Naive thymus-derived CD4-positive, alpha-beta T cell (primary cell): ENCODE results near the gene ANKHD1. TPM values are rescaled to one million over a fixed set of nuclear protein-coding genes. Genes with fewer than 3 reads are reported as not detected.

ENCODE experiments used
- ATAC-seq: fragments of 150-1000 bp; cut with Tn5 transposase; 2 replicates; pipeline ENCODE4 v1.10.0; 2021; ENCODE audit warnings: mild to moderate bottlenecking, moderate library complexity
- CTCF ChIA-PET: fragments of 350-600 bp; sonication (Branson Sonifier 250); formaldehyde crosslinking; loops from one replicate; lab custom pipeline; 2021; ENCODE audit warnings: antibody characterized with exemption; lab: Charles Lee
- POLR2A ChIA-PET: fragments of 350-600 bp; sonication (Branson Sonifier 250); formaldehyde crosslinking; loops from one replicate; lab custom pipeline; 2021; ENCODE audit warnings: antibody characterized with exemption, inconsistent platforms; lab: Charles Lee
- DNase-seq, 9 donors: peaks; one replicate each; pipeline versions ENCODE4 v3.0.0 to v3.0.0-alpha.2; 2020 to 2022; ENCODE audit warnings: mixed read lengths in 1 of 9
- H3K27ac ChIP-seq: one replicate; pipeline ENCODE4 v1.7.0; 2013; ENCODE audit warnings: mild to moderate bottlenecking, low read depth, low read length, moderate library complexity
- H3K27me3 ChIP-seq, 2 donors: one replicate each; pipeline ENCODE4 v1.7.0; 2013; ENCODE audit warnings: low read length in 2 of 2, mild to moderate bottlenecking in 2 of 2, moderate library complexity in 2 of 2; ENCODE audit not compliant: control insufficient read depth in 2 of 2, insufficient read depth in 2 of 2
- H3K36me3 ChIP-seq, 3 experiments: 1 replicate in 2 of 3; 2 replicates in 1 of 3; pipeline ENCODE4 v1.7.0; 2013; ENCODE audit warnings: low read length in 3 of 3, mild to moderate bottlenecking in 3 of 3, moderate library complexity in 1 of 3; ENCODE audit not compliant: insufficient read depth in 3 of 3, control insufficient read depth in 2 of 3
- H3K4me1 ChIP-seq, 2 donors: one replicate each; pipeline ENCODE4 v1.7.0; 2013; ENCODE audit warnings: low read length in 2 of 2, mild to moderate bottlenecking in 2 of 2, moderate library complexity in 1 of 2; ENCODE audit not compliant: control insufficient read depth in 2 of 2, insufficient read depth in 2 of 2
- H3K4me3 ChIP-seq: 2 replicates; pipeline ENCODE4 v1.7.0; 2013; ENCODE audit warnings: mild to moderate bottlenecking, low read length
- H3K9me3 ChIP-seq, 3 experiments: 1 replicate in 2 of 3; 2 replicates in 1 of 3; pipeline ENCODE4 v1.7.0; 2013; ENCODE audit warnings: low read length in 3 of 3; ENCODE audit not compliant: control insufficient read depth in 2 of 3
- H3K27ac Mint-ChIP-seq, 9 donors: one replicate each; pipeline ENCODE4 v1.8.0; 2020 to 2022; ENCODE audit warnings: mixed read lengths in 9 of 9, mild to moderate bottlenecking in 8 of 9, moderate library complexity in 5 of 9, inconsistent platforms in 2 of 9
- H3K27me3 Mint-ChIP-seq, 5 donors: one replicate each; pipeline ENCODE4 v1.8.0; 2021 to 2022; ENCODE audit warnings: mixed read lengths in 5 of 5, mild to moderate bottlenecking in 1 of 5
- H3K36me3 Mint-ChIP-seq, 5 donors: one replicate each; pipeline ENCODE4 v1.8.0; 2020 to 2022; ENCODE audit warnings: mixed read lengths in 5 of 5, mild to moderate bottlenecking in 3 of 5, inconsistent platforms in 1 of 5
- H3K4me1 Mint-ChIP-seq, 7 donors: one replicate each; pipeline ENCODE4 v1.8.0; 2020 to 2022; ENCODE audit warnings: mixed read lengths in 7 of 7, mild to moderate bottlenecking in 3 of 7, inconsistent platforms in 1 of 7
- H3K4me3 Mint-ChIP-seq, 10 donors: one replicate each; pipeline ENCODE4 v1.8.0; 2020 to 2022; ENCODE audit warnings: mild to moderate bottlenecking in 10 of 10, mixed read lengths in 10 of 10, moderate library complexity in 6 of 10, inconsistent platforms in 2 of 10
- H3K9me3 Mint-ChIP-seq, 11 donors: one replicate each; pipeline ENCODE4 v1.8.0; 2020 to 2022; ENCODE audit warnings: mixed read lengths in 11 of 11, mild to moderate bottlenecking in 4 of 11, inconsistent platforms in 1 of 11, moderate library complexity in 1 of 11
- intact Hi-C, 2 donors: fragments of 100-400 bp; cut with micrococcal nuclease; formaldehyde crosslinking; loops; one replicate each; pipeline ENCODE4 v1.15.1; 2023
- polyA plus RNA-seq, 2 donors: library from polyadenylated mRNA; unstranded; fragments of 300-500 nt; fragmentation: Illumina TruSeq; gene quantifications; one replicate each; pipeline ENCODE4 v1.2.3, GENCODE V29; 2021
- total RNA-seq, 6 experiments: library from RNA in 5 of 6; stranded (reverse) in 5 of 6; gene quantifications; 1 replicate in 5 of 6; 2 replicates in 1 of 6; pipeline ENCODE4 v1.2.3 and lab custom pipeline; 2021 to 2026

Gene ANKHD1
- total and polyA plus RNA-seq, 7 experiments from 2014 or later = 63.1 to 240 (median 203) TPM

DNA sequence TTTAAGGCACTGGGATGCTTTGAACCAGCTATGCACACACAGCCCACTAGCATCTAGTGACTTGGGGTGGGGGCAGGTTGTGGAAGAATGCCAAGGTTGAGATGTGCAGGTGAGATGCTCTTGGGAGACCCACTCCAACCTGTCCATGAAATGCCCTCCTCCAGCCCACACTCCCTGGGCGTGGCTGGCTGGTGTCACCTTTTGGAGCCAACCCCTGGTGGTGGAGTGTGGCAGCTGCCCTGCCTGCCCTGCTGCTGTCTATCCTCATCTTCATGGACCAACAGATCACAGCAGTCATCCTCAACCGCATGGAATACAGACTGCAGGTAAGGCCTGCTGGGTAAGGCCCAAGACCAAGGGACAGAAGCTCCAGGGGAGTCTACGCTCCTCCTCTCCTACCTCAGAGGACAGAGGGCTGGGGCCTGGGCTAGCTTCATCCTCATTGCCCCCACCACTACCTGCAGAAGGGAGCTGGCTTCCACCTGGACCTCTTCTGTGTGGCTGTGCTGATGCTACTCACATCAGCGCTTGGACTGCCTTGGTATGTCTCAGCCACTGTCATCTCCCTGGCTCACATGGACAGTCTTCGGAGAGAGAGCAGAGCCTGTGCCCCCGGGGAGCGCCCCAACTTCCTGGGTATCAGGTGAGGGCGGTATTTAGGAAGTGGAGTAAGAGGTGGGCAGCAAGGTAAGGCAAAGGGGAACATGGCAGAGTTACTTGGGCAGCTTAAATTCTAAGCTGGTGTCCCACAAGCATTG lies 34.2 kb upstream of the ANKHD1 start:
- no peak for DNase-seq
- Histone ChIP-seq H3K36me3 (no peaks in the 10 kb centered on the region), H3K27me3 (no peaks in the 10 kb centered on the region), H3K9me3 (no peaks in the 10 kb centered on the region), H3K4me1 (peaks cover 0 to 4% of the 10 kb centered on the region in 2 donors), H3K27ac (no peak overlapping the region), H3K4me3 (no peak overlapping the region)
- ChIA-PET CTCF (interaction anchor here (1.1 kb wide), 1 partner anchor 366 kb away, joined by 3 read pairs; no protein-coding TSS in a partner anchor), POLR2A (no interaction called here)
- peaks cover 0 to 5% (median 4%) of the 10 kb centered on the region in 7 donors for H3K4me1 Mint-ChIP-seq
- peaks cover 0 to 4% (median 0%) of the 10 kb centered on the region in 11 donors for H3K9me3 Mint-ChIP-seq
- no peaks in the 10 kb centered on the region for H3K36me3 Mint-ChIP-seq
- intact Hi-C loops = loop anchor here in 1 of 2 donors (10.0 kb wide), 1 partner anchor 677 kb away; no protein-coding TSS in a partner anchor
- ATAC-seq = no peak
- no peak overlapping the region for H3K27ac Mint-ChIP-seq
- H3K4me3 Mint-ChIP-seq = no peak overlapping the region
- H3K27me3 Mint-ChIP-seq = no peaks in the 10 kb centered on the region

DNA sequence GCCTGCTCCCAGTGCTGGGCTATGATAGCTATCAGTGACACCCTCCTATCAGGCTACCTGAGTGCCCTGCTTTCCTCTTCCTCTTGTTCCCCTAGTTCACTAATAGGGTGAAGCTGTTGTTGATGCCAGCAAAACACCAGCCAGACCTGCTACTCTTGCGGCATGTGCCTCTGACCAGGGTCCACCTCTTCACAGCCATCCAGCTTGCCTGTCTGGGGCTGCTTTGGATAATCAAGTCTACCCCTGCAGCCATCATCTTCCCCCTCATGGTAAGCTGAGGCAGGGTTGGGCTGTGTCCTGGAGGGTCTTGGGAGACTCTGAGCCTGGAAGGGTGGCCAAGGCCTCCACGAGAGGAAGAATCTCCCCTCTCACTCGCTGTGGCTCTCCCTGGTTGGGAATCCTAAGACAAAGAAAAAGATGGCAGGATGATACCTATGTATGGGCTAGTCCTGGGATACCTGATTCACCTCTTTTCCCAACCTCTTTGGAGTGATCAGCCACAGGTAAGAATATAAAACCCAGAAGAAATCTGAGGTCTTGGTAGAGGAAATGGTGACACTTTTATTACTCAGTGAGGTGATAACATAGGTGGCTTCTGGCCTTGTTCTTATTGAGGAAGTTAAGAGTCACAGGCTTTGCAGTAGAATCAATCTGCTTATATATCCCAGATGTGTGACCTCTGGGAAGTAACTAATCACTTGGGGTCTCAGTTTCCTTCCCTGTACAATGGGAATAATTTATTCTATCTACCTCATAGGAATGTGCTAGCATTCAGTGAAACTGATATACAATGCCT lies 30.1 kb upstream of the ANKHD1 start:
- POLR2A ChIA-PET = no interaction called here

DNA sequence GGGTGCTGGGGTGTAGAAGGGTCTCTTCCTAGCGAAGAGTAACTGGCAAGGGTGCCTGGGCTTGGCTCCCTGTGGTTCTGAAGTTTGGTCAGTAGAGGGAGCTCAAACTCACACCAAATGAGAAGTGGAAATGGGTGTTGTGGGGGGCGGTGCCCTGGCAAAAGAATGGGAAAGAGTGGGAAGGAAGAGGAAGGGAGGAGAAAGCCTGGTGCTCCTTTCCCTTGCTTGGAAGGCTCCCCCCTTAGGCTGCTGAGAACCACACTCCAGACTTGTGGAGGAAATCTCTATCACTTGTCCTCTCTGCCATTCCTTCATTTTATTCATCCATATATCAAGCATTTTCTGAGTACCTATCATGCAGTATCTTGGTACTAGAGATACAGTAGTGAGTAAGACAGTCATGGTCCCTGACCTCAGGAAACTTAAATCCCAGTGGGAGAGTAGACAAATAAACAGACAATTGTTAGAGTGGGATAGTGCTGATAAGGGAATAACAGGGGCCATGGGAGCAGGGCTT lies 28.6 kb upstream of the ANKHD1 start:
- Mint-ChIP-seq H3K9me3 (peaks cover 0 to 3% (median 0%) of the 10 kb centered on the region in 11 donors), H3K27ac (peak overlapping the region in 1 of 9 donors; percentile 4), H3K4me3 (no peak overlapping the region), H3K27me3 (no peaks in the 10 kb centered on the region), H3K36me3 (no peaks in the 10 kb centered on the region), H3K4me1 (peaks cover 0 to 8% (median 4%) of the 10 kb centered on the region in 7 donors)
- no peaks in the 10 kb centered on the region for H3K27me3 ChIP-seq
- H3K4me3 ChIP-seq = no peak overlapping the region
- ATAC-seq = peak; percentile 76
- H3K4me1 ChIP-seq = no peaks in the 10 kb centered on the region
- CTCF ChIA-PET = interaction anchor here (0.9 to 3.8 kb wide), 10 partner anchors 8 to 348 kb away, joined by 3 to 37 read pairs (median 4); no protein-coding TSS in a partner anchor
- DNase-seq = peak in 6 of 9 donors; percentile 22 to 47 (median 36)
- intact Hi-C loops = loop anchor here (1.0 to 2.0 kb wide), 3 partner anchors 28 to 347 kb away; partner anchors contain the start of gene ANKHD1 (in 1 of the 2)
- no peaks in the 10 kb centered on the region for H3K36me3 ChIP-seq
- no peaks in the 10 kb centered on the region for H3K9me3 ChIP-seq
- no peak overlapping the region for H3K27ac ChIP-seq
- POLR2A ChIA-PET = interaction anchor here (0.8 to 1.6 kb wide), 3 partner anchors 28 to 337 kb away, joined by 3 to 4 read pairs (median 3); partner anchors contain the start of gene ANKHD1

More for the DNA sequence above, 30.1 kb upstream of the ANKHD1 start:
- no peaks in the 10 kb centered on the region for H3K27me3 Mint-ChIP-seq
- no peak overlapping the region for H3K27ac ChIP-seq
- ATAC-seq (no peak), DNase-seq (no peak)
- intact Hi-C loops = loop anchor here in 1 of 2 donors (2.0 kb wide), 1 partner anchor 29 kb away; the partner anchor contains the start of gene ANKHD1
- H3K4me3 Mint-ChIP-seq = no peak overlapping the region
- H3K4me1 ChIP-seq = no peaks in the 10 kb centered on the region
- no peak overlapping the region for H3K27ac Mint-ChIP-seq
- peaks cover 0 to 8% (median 4%) of the 10 kb centered on the region in 7 donors for H3K4me1 Mint-ChIP-seq
- H3K36me3 Mint-ChIP-seq = no peaks in the 10 kb centered on the region
- no peak overlapping the region for H3K4me3 ChIP-seq
- no peaks in the 10 kb centered on the region for H3K27me3 ChIP-seq
- H3K9me3 ChIP-seq = no peaks in the 10 kb centered on the region
- no peaks in the 10 kb centered on the region for H3K36me3 ChIP-seq
- CTCF ChIA-PET = interaction anchor here (0.6 to 3.8 kb wide), 6 partner anchors 10 to 349 kb away, joined by 3 to 37 read pairs (median 4); partner anchors contain the start of gene PFDN1
- H3K9me3 Mint-ChIP-seq = peaks cover 0 to 3% (median 0%) of the 10 kb centered on the region in 11 donors

DNA sequence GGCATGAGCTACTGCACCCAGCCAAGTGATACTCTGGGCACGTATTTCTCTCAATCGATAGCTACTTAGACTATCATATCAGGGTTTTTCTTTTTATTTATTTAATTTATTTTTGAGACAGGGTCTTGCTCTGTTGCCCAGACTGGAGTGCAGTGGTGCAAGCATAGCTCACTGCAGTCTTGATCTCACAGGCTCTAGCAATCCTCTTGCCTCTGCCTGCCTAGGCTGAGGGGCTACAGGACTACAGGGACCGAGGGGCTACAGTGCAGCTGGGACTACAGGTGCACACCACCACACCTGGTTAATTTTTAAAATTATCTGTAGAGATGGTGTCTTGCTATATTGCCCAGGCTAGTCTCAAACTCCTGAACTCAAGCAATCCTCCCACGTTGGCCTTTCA lies 20.3 kb upstream of the ANKHD1 start:
- CTCF ChIA-PET = interaction anchor here (0.5 to 0.9 kb wide), 2 partner anchors 9 to 15 kb away, joined by 3 to 4 read pairs; no protein-coding TSS in a partner anchor
- H3K9me3 ChIP-seq = no peaks in the 10 kb centered on the region
- no peaks in the 10 kb centered on the region for H3K27me3 Mint-ChIP-seq
- ATAC-seq (no peak), DNase-seq (no peak)
- H3K36me3 ChIP-seq = no peaks in the 10 kb centered on the region
- intact Hi-C loops = no loop called here
- no peak overlapping the region for H3K4me3 Mint-ChIP-seq
- no peaks in the 10 kb centered on the region for H3K4me1 ChIP-seq
- no peak overlapping the region for H3K27ac ChIP-seq
- H3K4me3 ChIP-seq = no peak overlapping the region
- H3K4me1 Mint-ChIP-seq = peaks cover 3 to 11% (median 9%) of the 10 kb centered on the region in 7 donors
- POLR2A ChIA-PET = no interaction called here
- peaks cover 0 to 1% (median 0%) of the 10 kb centered on the region in 11 donors for H3K9me3 Mint-ChIP-seq
- no peaks in the 10 kb centered on the region for H3K36me3 Mint-ChIP-seq
- H3K27me3 ChIP-seq = no peaks in the 10 kb centered on the region
- H3K27ac Mint-ChIP-seq = no peak overlapping the region

DNA sequence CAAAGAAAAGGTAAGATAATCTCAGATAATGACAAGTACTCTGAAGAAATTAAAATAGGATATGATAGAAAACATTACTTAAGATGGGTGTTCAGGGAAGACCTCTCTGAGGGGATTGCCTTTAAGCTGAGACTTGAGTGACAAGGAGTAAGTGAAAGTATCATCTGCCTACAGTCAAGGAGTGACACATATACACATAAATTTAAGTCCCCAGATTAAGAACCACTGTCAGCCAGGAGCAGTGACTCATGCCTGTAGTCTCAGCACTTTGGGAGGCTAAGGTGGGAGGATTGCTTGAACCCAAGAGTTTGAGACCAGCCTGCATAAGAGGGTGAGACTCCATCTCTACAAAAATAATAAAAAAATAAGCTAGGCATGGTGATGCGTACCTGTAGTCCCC lies 19.7 kb upstream of the ANKHD1 start:
- Mint-ChIP-seq H3K4me1 (peaks cover 3 to 11% (median 9%) of the 10 kb centered on the region in 7 donors), H3K27ac (no peak overlapping the region), H3K27me3 (no peaks in the 10 kb centered on the region), H3K4me3 (no peak overlapping the region), H3K36me3 (no peaks in the 10 kb centered on the region), H3K9me3 (peaks cover 0 to 1% (median 0%) of the 10 kb centered on the region in 11 donors)
- ChIA-PET POLR2A (no interaction called here), CTCF (no interaction called here)
- no peak overlapping the region for H3K27ac ChIP-seq
- no peak overlapping the region for H3K4me3 ChIP-seq
- no peaks in the 10 kb centered on the region for H3K9me3 ChIP-seq
- H3K4me1 ChIP-seq = no peaks in the 10 kb centered on the region
- ATAC-seq = no peak
- no peaks in the 10 kb centered on the region for H3K27me3 ChIP-seq
- DNase-seq = no peak
- intact Hi-C loops = no loop called here
- H3K36me3 ChIP-seq = no peaks in the 10 kb centered on the region

DNA sequence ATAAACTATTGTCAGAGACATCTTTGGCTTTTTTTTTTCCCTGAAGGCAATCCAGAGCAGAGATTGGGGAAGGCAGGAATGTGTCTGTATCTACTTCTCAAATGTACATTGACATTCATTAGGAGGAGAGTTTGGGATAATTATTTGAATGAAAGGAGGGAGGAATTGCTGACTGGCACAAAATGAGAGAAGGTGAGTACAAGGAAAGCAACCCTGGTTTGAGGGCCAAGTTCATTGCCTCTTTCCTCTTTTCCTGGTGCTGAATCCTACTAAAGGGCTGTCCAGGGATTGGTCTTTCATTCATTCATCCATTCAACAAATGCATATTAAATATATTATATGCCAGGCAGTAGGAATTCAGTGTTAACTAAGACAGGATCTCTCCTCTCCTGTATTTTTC lies 18.8 kb upstream of the ANKHD1 start:
- DNase-seq (no peak), ATAC-seq (no peak)
- intact Hi-C loops = no loop called here
- Mint-ChIP-seq H3K36me3 (no peaks in the 10 kb centered on the region), H3K27ac (no peak overlapping the region), H3K27me3 (no peaks in the 10 kb centered on the region), H3K9me3 (peaks cover 0 to 1% (median 0%) of the 10 kb centered on the region in 11 donors), H3K4me3 (no peak overlapping the region), H3K4me1 (peaks cover 3 to 11% (median 9%) of the 10 kb centered on the region in 7 donors)
- no peaks in the 10 kb centered on the region for H3K36me3 ChIP-seq
- POLR2A ChIA-PET = no interaction called here
- no peak overlapping the region for H3K4me3 ChIP-seq
- no peaks in the 10 kb centered on the region for H3K27me3 ChIP-seq
- H3K4me1 ChIP-seq = no peaks in the 10 kb centered on the region
- H3K9me3 ChIP-seq = no peaks in the 10 kb centered on the region
- CTCF ChIA-PET = no interaction called here
- no peak overlapping the region for H3K27ac ChIP-seq
